ENCODE data around the gene GNB5. TPM values are rescaled to one million over a fixed set of nuclear protein-coding genes. Genes with fewer than 3 reads are reported as not detected.
"Not testable (repeated sequence)": the region's sequence is repeated elsewhere in the genome, so short reads cannot be mapped to it uniquely, and the experiment has no call there.

GNB5 gene
- total RNA-seq, 1 experiment from 2014 or later = 47.5 TPM

DNA sequence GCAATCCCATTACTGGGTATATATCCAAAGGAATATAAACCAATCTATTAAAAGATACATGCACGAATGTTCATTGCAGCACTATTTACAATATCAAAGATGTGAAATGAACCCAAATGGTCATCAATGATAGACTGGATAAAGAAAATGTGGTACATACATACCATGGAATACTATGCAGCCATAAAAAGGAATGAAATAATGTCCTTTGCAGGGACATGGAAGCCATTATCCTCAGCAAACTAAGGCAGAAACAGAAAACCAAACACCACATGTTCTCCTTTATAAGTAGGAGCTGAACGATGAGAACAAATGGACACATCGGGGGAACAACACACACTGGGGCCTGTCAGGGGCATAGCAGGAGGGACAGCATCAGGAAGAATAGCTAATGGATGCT lies 21.0 kb downstream of the GNB5 start:
- DNase-seq (ENCODE audit: low read depth) = not testable (repeated sequence)

- DNase-seq (ENCODE audit: low read depth) = not testable (repeated sequence)
These were observed 25.6 kb downstream of the GNB5 start for GRCh38 chr15:52165494-52166131.

DNA sequence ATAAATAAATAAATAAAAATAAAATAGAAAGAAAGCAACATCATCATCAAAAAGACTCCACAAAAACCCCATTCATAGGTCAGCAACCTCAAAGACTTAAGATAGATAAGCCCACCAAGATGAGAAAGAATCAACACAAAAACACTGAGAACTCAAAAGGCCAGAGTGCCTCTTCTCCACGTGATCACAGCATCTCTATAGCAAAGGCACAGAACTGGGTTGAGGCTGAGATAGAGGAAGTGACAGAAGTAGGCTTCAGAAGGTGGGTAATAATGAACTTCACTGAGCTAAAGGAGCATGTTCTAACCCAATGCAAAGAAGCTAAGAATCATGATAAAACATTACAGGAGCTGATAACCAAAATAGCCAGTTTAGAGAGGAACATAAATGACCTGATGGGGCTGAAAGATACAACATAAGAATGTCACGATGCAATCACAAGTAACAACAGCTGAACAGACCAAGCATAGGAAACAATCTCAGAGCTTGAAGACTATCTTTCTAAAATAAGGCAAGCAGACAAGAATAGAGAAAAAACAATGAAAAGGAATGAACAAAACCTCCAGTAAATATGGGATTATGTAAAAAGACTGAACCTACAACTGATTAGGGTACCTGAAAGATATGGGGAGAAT lies 26.4 kb downstream of the GNB5 start:
- no peak for DNase-seq (ENCODE audit: low read depth)

GRCh38 chr15:52163321-52164190 lies 27.6 kb downstream of the GNB5 start:
- DNase-seq (ENCODE audit: low read depth) = no peak

- no peak for DNase-seq (ENCODE audit: low read depth)
These were observed 28.3 kb downstream of the GNB5 start for GRCh38 chr15:52162876-52163275.

DNA sequence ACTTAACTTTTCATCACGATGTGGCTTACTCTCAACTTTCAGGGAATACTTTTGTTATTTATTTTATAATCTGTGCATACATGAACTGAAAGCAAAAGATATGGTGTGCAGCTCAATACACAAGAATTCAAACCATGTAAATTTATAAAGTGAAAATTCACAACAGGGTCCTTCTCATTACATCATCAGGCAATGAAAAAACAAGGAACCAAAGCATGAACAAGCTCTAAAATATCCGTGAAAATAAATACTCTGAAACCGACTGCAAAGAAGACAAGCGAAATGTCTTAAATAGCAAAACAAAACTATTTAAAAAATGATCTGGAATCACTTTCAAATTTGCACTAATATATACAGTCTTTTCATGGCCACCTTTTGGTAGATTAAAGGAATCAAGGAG lies 28.9 kb downstream of the GNB5 start:
- no peak for DNase-seq (ENCODE audit: low read depth)

DNA sequence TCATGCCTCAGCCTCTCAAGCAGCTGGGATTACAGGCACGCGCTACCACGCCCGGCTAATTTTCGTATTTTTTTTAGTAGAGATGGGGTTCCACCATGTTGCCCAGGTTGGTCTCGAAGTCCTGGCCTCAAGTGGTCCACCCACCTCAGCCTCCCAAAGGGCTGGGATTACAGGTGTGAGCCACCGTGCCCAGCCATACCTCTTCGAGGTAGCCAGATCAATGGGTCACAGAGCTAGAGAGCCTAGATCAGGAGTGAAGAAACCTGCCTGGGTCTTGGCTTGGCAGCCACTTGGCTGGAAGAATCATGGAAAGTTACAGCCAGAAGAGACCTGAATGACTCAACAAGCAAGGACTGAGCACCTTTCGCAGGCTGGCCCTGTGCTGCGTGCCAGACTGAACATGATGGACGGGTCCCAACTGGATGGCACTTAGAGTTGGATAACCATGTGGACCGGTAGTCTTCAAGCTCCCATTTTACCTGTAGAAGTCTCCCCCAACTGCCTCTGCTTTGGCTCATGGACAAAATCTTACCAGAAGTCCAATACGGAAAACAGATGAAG lies 29.7 kb downstream of the GNB5 start:
- no peak for DNase-seq (ENCODE audit: low read depth)

- no peak for DNase-seq (ENCODE audit: low read depth)
These were observed 31.5 kb downstream of the GNB5 start for GRCh38 chr15:52159645-52160044.

- no peak for DNase-seq (ENCODE audit: low read depth)
These were observed 33.0 kb downstream of the GNB5 start for GRCh38 chr15:52158084-52158765.

GRCh38 chr15:52155878-52156277 lies 35.3 kb downstream of the GNB5 start:
- DNase-seq (ENCODE audit: low read depth) = no peak

DNA sequence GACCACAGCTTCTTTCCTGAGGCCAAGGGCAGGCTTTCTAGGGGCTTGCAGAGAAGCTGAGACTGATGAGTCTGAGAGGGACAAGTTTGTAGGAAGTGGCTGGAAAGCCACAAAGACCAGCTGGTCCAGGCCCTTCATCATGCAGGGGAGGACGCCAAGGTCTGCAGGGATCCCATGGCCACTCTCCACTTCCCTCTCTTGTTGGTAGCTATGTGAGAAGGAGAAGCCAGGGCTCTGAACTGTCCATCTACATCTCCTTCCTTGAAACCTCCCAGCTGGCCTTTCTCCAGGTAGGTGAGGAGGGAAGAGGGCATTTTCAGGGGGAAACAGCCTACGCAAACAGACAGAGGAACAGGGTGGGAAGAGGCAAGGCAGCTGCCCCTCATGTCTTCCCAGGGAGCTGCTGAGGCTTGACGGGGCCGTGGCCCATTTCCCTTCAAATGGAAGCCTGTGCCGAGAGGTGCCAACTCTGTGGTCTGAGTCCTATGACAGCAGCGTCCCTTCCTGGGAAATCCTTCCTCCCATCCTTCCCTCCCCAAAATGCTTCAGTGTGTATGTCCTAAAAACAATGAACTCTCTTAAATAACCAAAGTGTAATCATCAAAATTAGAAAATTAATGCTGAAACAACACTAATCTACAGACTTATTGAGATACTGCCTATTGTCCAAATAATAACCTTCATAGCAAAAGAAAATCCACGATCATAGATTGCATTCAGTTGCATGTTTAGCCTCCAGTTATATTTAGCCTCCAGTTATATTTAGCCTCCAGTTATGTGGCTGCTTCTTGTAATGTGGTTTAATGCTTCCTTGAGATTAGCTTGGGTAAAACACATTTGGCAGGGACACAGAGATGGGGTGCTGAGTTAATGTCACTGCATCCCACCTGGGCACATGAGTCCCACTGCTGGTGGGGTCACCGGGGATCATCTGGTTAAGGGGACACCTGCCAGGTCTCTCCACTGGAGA lies 36.0 kb downstream of the GNB5 start:
- no peak for DNase-seq (ENCODE audit: low read depth)

GRCh38 chr15:52153900-52154895 lies 37.0 kb downstream of the GNB5 start:
- DNase-seq (ENCODE audit: low read depth) = no peak

DNA sequence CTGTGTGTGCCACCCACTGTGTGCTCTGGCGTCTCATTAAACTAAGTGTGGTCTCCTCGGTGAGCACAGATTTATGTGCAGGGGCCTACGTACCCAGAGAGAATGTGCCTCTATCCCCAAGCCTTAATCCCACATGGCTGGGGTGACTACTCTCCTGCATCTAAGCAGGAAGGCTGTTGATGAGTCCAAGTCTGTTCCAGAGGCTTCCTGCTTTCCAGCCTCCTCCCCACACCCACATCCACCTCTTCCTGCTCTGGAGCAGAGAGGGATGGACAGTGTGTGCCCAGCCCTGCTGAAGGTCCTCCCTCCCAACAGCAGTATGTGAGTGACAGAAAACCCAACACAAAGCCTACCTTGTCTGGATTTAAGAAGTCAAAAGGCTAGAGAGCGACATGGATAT lies 39.8 kb downstream of the GNB5 start:
- DNase-seq (ENCODE audit: low read depth) = no peak

- DNase-seq (ENCODE audit: low read depth) = no peak
These were observed 40.3 kb downstream of the GNB5 start for GRCh38 chr15:52150871-52151270.

DNA sequence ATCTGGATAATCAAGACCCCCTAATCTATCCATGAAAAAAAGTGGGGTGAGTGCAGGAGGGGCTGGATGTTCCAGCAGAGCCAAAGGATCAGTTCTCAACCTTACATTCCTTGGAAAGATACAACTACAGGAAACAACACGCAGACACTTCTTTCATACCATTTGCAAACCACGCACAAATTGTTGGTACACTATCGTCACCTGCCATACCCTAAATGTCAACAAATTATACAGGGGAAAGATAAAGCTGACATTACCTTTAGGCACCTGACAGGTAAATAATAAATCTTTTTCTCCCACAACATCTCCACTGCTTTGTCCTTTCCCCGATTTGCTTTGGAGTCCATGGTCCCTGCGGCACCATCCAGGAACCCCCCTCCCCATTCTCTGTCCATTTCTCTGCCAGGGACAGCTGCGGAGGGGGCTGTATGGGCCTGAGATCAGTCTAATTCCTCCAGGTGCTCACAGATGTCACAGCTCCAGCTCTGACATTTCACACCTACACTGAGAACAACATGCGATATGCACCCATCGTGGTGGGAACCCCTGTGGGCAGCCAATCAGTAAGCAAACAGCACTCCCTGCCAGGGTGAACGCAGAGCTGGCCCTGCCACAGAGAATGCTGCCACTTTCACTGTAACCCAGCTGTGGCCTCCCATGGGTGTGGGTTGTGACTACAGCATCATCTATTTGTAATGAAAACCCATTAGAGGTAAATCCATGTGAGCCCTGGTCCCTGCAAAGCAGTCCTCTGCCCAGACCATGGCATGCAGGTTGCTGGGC lies 41.0 kb downstream of the GNB5 start:
- DNase-seq (ENCODE audit: low read depth) = no peak

DNA sequence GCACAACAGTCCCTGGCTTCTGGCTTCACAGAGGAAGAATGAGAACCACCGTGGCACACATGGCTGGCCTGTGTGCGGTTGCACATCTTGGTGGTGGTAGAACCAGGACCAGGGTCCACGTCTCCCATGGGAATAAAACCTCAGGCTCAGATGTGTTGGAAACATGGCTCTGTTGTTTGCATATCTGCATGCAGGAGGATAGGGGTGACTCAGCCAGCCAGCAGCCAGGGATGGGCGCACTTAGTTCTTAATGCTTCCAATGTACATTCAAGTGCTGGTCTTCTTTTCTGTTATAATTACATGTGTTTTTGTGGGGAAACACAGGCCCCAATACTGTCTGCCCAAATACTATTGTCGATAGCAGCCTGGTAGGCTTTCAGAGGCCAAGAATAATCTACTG lies 42.8 kb downstream of the GNB5 start:
- no peak for DNase-seq (ENCODE audit: low read depth)

DNA sequence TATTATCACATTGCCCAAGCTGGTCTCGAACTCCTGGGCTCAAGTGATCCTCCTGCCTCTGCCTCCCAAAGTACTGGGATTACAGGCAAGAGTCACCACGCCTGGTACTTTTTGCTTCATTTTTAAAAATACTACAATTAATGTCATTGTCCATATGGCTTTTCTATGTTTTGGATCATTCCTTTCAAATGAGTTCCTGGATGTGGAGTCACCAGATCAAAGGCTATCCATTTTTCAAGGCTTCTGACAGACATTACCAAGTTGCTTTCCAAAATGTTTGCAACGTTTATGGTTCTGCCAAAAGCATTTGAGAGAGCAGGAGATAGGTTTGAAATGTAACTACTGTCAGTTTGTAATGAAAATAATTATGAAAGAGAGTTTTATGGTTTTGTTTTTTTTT lies 44.4 kb downstream of the GNB5 start:
- no peak for DNase-seq (ENCODE audit: low read depth)

- DNase-seq (ENCODE audit: low read depth) = no peak
These were observed 44.9 kb downstream of the GNB5 start for GRCh38 chr15:52146261-52146660.
